GM23338 (cell line): Measurements from ENCODE around the gene CACNB3.

Experiments
- CREB1 ChIP-seq: fragments of 250-450 bp; sonication (Bioruptor Pico); IDR thresholded peaks from 2 replicates; pipeline ENCODE4 v1.5.0; 2020; ENCODE audit warnings: low read depth, mild to moderate bottlenecking, moderate library complexity
- EZH2 ChIP-seq: fragments of 200-600 bp; sonication (generic); IDR thresholded peaks from one replicate; pipeline ENCODE4 v1.8.0; 2017; ENCODE audit warnings: antibody characterized with exemption, mild to moderate bottlenecking, low read depth; ENCODE audit not compliant: unreplicated experiment
- EZH2phosphoT487 ChIP-seq: fragments of 200-600 bp; sonication (generic); IDR thresholded peaks from one replicate; pipeline ENCODE4 v1.8.1; 2018; ENCODE audit warnings: antibody characterized with exemption; ENCODE audit not compliant: unreplicated experiment
- JUNB ChIP-seq: IDR thresholded peaks from one replicate; pipeline ENCODE4 v1.6.1; 2016; ENCODE audit warnings: antibody characterized with exemption; ENCODE audit not compliant: unreplicated experiment
- NANOG ChIP-seq: IDR thresholded peaks from 2 replicates; pipeline ENCODE4 v1.6.1; 2016; ENCODE audit warnings: antibody characterized with exemption, borderline replicate concordance
- POLR2AphosphoS5 ChIP-seq: IDR thresholded peaks from 2 replicates; pipeline ENCODE4 v1.6.1; 2016; ENCODE audit warnings: antibody characterized with exemption, low read depth
- STAT1 ChIP-seq: IDR thresholded peaks from one replicate; pipeline ENCODE4 v1.6.1; 2016; ENCODE audit warnings: antibody characterized with exemption; ENCODE audit not compliant: unreplicated experiment
- TF ChIP-seq, protein P1 (sequence below): IDR thresholded peaks from one replicate; pipeline ENCODE4 v1.6.1; 2018; ENCODE audit warnings: antibody characterized with exemption; ENCODE audit not compliant: unreplicated experiment
- TF ChIP-seq, protein P2 (sequence below), 2 experiments: fragments of 200-600 bp in 1 of 2; sonication (generic) in 1 of 2; conservative IDR thresholded peaks; 2 replicates each; pipeline versions ENCODE4 v1.5.1 to v1.6.1; 2016 to 2017; ENCODE audit warnings: antibody characterized with exemption in 2 of 2, low read depth in 2 of 2, mild to moderate bottlenecking in 2 of 2, moderate library complexity in 1 of 2
- TF ChIP-seq, protein P3 (sequence below): IDR thresholded peaks from 2 replicates; pipeline ENCODE4 v1.6.1; 2016; ENCODE audit warnings: antibody characterized with exemption

DNA sequence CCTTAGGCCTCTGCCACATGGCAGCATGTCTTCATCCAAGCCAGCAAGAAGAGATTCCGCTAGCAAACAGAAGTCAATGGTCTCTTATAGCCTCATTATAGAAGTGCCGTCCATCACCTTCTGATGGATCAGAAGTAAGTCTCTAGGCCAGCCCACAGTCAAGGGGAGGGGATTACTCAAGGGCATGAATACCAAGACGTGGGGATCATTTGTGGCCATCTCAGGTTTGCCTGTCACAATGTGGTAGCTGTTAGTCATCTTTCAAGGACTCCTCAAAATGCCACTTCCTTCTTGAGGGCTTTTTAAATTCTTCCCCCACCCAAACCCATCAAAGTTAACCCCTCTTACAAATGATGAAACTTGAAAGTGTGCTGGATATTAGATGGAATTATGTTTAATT is 21.3 kb upstream of the CACNB3 start:
- TF ChIP-seq, protein P1, sequence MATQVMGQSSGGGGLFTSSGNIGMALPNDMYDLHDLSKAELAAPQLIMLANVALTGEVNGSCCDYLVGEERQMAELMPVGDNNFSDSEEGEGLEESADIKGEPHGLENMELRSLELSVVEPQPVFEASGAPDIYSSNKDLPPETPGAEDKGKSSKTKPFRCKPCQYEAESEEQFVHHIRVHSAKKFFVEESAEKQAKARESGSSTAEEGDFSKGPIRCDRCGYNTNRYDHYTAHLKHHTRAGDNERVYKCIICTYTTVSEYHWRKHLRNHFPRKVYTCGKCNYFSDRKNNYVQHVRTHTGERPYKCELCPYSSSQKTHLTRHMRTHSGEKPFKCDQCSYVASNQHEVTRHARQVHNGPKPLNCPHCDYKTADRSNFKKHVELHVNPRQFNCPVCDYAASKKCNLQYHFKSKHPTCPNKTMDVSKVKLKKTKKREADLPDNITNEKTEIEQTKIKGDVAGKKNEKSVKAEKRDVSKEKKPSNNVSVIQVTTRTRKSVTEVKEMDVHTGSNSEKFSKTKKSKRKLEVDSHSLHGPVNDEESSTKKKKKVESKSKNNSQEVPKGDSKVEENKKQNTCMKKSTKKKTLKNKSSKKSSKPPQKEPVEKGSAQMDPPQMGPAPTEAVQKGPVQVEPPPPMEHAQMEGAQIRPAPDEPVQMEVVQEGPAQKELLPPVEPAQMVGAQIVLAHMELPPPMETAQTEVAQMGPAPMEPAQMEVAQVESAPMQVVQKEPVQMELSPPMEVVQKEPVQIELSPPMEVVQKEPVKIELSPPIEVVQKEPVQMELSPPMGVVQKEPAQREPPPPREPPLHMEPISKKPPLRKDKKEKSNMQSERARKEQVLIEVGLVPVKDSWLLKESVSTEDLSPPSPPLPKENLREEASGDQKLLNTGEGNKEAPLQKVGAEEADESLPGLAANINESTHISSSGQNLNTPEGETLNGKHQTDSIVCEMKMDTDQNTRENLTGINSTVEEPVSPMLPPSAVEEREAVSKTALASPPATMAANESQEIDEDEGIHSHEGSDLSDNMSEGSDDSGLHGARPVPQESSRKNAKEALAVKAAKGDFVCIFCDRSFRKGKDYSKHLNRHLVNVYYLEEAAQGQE: no peak
- TF ChIP-seq, protein P2, sequence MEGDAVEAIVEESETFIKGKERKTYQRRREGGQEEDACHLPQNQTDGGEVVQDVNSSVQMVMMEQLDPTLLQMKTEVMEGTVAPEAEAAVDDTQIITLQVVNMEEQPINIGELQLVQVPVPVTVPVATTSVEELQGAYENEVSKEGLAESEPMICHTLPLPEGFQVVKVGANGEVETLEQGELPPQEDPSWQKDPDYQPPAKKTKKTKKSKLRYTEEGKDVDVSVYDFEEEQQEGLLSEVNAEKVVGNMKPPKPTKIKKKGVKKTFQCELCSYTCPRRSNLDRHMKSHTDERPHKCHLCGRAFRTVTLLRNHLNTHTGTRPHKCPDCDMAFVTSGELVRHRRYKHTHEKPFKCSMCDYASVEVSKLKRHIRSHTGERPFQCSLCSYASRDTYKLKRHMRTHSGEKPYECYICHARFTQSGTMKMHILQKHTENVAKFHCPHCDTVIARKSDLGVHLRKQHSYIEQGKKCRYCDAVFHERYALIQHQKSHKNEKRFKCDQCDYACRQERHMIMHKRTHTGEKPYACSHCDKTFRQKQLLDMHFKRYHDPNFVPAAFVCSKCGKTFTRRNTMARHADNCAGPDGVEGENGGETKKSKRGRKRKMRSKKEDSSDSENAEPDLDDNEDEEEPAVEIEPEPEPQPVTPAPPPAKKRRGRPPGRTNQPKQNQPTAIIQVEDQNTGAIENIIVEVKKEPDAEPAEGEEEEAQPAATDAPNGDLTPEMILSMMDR (conservative IDR thresholded peaks at IDR 0.05; ENCODE audit: low read depth in 2 of 2): no peak
- TF ChIP-seq EZH2phosphoT487 (no peak), EZH2 (no peak), CREB1 (CRISPR knock-in tag) (no peak), POLR2AphosphoS5 (no peak), NANOG (no peak), JUNB (no peak), STAT1 (no peak)
- TF ChIP-seq, protein P3, sequence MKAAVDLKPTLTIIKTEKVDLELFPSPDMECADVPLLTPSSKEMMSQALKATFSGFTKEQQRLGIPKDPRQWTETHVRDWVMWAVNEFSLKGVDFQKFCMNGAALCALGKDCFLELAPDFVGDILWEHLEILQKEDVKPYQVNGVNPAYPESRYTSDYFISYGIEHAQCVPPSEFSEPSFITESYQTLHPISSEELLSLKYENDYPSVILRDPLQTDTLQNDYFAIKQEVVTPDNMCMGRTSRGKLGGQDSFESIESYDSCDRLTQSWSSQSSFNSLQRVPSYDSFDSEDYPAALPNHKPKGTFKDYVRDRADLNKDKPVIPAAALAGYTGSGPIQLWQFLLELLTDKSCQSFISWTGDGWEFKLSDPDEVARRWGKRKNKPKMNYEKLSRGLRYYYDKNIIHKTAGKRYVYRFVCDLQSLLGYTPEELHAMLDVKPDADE: no peak
